Measurements from ENCODE around the gene DNAAF8. TPM values are rescaled to one million over a fixed set of nuclear protein-coding genes. Genes with fewer than 3 reads are reported as not detected.

The DNAAF8 gene
- total RNA-seq, 1 donor from 2014 or later = 1.2 TPM

GRCh38 chr16:4703906-4704305, 30.4 kb upstream of the DNAAF8 start:
- H3K4me1 Mint-ChIP-seq (ENCODE audit: unreplicated experiment) = no peaks in the 10 kb centered on the region
- no peak overlapping the region for H3K27ac Mint-ChIP-seq (ENCODE audit: unreplicated experiment)
- H3K4me3 Mint-ChIP-seq (ENCODE audit: unreplicated experiment) = no peak overlapping the region
- no peak for TF ChIP-seq CTCF (IDR thresholded peaks at IDR 0.05)
- H3K9me3 Mint-ChIP-seq (ENCODE audit: unreplicated experiment) = no peaks in the 10 kb centered on the region
- DNase-seq (ENCODE audit: extremely low spot score, unreplicated experiment) = no peak
- peaks cover 34% of the 10 kb centered on the region for H3K36me3 Mint-ChIP-seq (ENCODE audit: unreplicated experiment)
- no peaks in the 10 kb centered on the region for H3K27me3 Mint-ChIP-seq (ENCODE audit: unreplicated experiment)

GRCh38 chr16:4704491-4704890, 29.8 kb upstream of the DNAAF8 start:
- no peaks in the 10 kb centered on the region for H3K9me3 Mint-ChIP-seq (ENCODE audit: unreplicated experiment)
- peaks cover 35% of the 10 kb centered on the region for H3K36me3 Mint-ChIP-seq (ENCODE audit: unreplicated experiment)
- no peak for TF ChIP-seq CTCF (IDR thresholded peaks at IDR 0.05)
- H3K4me1 Mint-ChIP-seq (ENCODE audit: unreplicated experiment) = no peaks in the 10 kb centered on the region
- H3K27me3 Mint-ChIP-seq (ENCODE audit: unreplicated experiment) = no peaks in the 10 kb centered on the region
- no peak for DNase-seq (ENCODE audit: extremely low spot score, unreplicated experiment)
- H3K4me3 Mint-ChIP-seq (ENCODE audit: unreplicated experiment) = no peak overlapping the region
- H3K27ac Mint-ChIP-seq (ENCODE audit: unreplicated experiment) = no peak overlapping the region

- H3K36me3 Mint-ChIP-seq (ENCODE audit: unreplicated experiment) = peaks cover 37% of the 10 kb centered on the region
- no peak overlapping the region for H3K4me3 Mint-ChIP-seq (ENCODE audit: unreplicated experiment)
- no peaks in the 10 kb centered on the region for H3K4me1 Mint-ChIP-seq (ENCODE audit: unreplicated experiment)
- no peak overlapping the region for H3K27ac Mint-ChIP-seq (ENCODE audit: unreplicated experiment)
- H3K27me3 Mint-ChIP-seq (ENCODE audit: unreplicated experiment) = no peaks in the 10 kb centered on the region
- DNase-seq (ENCODE audit: extremely low spot score, unreplicated experiment) = no peak
- no peak for TF ChIP-seq CTCF (IDR thresholded peaks at IDR 0.05)
- no peaks in the 10 kb centered on the region for H3K9me3 Mint-ChIP-seq (ENCODE audit: unreplicated experiment)
Measured at GRCh38 chr16:4704913-4705312, 29.4 kb upstream of the DNAAF8 start.

DNA sequence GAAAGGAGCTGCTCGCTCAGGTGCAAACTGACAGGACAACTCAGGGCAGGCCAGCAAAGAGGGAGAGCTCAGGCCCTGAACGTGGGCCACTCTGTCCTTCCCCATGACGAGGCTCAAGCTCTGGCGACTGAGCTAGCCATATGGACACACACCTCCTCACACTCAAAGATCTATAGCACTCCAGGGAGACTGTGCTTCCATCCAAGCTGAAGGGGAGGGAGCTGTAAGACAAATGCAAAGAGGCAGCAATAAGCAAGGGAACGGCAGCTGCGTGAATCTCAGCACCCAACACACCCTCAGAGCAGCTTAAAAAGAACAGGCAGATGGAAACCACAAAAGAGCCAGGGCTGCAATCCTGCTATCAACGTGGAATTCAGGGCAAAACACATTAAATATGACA, 27.5 kb upstream of the DNAAF8 start:
- Mint-ChIP-seq H3K9me3 (ENCODE audit: unreplicated experiment) (no peaks in the 10 kb centered on the region), H3K36me3 (ENCODE audit: unreplicated experiment) (peaks cover 41% of the 10 kb centered on the region), H3K27ac (ENCODE audit: unreplicated experiment) (no peak overlapping the region), H3K27me3 (ENCODE audit: unreplicated experiment) (no peaks in the 10 kb centered on the region), H3K4me1 (ENCODE audit: unreplicated experiment) (no peaks in the 10 kb centered on the region), H3K4me3 (ENCODE audit: unreplicated experiment) (no peak overlapping the region)
- TF ChIP-seq CTCF (IDR thresholded peaks at IDR 0.05) = no peak
- DNase-seq (ENCODE audit: extremely low spot score, unreplicated experiment) = no peak

DNA sequence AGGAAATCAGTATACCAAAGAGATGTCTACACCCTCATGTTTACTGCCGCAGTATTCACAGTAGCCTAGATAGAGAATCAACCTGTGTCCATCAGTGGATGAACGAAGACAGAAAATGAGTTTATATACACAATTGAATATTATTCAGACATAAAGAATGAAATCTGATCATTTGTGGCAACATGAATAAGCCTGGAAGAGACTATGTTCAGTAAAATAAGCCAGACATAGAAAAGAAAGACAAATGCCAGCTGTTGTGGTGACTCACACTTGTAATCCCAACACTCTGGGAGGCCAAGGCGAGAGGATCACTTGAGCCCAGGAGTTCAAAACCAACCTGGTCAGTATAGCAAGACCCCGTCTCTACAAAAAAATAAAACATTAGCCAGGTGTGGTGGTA, 24.9 kb upstream of the DNAAF8 start:
- no peak for DNase-seq (ENCODE audit: extremely low spot score, unreplicated experiment)
- no peak for TF ChIP-seq CTCF (IDR thresholded peaks at IDR 0.05)
- H3K9me3 Mint-ChIP-seq (ENCODE audit: unreplicated experiment) = no peaks in the 10 kb centered on the region
- peaks cover 49% of the 10 kb centered on the region for H3K36me3 Mint-ChIP-seq (ENCODE audit: unreplicated experiment)
- no peak overlapping the region for H3K27ac Mint-ChIP-seq (ENCODE audit: unreplicated experiment)
- H3K4me1 Mint-ChIP-seq (ENCODE audit: unreplicated experiment) = no peaks in the 10 kb centered on the region
- no peak overlapping the region for H3K4me3 Mint-ChIP-seq (ENCODE audit: unreplicated experiment)
- no peaks in the 10 kb centered on the region for H3K27me3 Mint-ChIP-seq (ENCODE audit: unreplicated experiment)
